NK-92 (cell line): ENCODE measurements around the gene CEP85.
"Not testable (repeated sequence)": the region's sequence is repeated elsewhere in the genome, so short reads cannot be mapped to it uniquely, and the experiment has no call there.

Experiments used
- DNase-seq: peaks from one replicate; lab custom pipeline; 2025; ENCODE audit not compliant: unreplicated experiment; lab: John Stamatoyannopoulos, UW

CEP85 gene

DNA sequence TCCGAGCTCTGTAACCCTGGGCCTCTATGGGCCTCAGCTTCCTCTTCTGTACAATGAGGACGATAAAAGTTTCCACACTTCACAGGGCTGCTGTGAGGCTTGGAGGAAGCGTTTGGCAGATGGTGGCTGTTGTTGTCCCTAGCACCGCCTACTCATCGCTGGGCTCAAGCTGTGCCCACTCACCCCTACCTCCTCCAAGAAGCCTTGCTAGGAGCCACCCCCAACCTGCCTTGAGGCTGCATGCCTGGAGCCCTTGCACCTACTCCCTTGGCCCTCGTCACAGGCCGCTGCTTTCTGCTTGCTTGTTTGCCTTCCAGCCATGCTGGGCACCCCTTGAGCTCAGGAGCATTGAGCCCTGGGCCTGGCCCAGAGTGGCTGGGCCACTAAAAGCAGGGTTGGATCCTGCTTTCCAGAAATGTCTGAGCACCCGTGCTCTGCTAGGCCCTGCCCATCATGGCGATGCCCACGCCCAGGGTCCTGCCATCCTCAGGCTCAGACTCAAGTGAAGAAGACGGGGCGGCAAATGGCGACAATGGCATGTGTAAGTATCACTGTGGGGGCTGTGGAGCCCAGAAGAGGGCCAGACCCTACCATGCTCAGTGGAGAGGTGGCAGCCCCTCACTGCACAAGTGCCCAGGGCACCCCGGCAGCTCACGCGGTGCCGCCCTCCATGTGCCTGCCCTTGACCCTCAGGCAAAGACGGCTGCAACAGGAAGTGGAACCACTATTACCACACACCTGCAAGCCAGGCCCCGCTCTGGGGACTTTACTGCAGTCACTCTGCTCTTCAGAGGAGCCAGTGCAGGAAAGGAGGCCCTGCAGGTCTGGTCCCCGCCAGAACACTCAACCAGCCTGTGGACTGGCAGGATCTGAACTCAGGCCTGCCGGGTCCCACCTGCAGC is 55.4 kb downstream of the CEP85 start:
- DNase-seq, result no peak

DNA sequence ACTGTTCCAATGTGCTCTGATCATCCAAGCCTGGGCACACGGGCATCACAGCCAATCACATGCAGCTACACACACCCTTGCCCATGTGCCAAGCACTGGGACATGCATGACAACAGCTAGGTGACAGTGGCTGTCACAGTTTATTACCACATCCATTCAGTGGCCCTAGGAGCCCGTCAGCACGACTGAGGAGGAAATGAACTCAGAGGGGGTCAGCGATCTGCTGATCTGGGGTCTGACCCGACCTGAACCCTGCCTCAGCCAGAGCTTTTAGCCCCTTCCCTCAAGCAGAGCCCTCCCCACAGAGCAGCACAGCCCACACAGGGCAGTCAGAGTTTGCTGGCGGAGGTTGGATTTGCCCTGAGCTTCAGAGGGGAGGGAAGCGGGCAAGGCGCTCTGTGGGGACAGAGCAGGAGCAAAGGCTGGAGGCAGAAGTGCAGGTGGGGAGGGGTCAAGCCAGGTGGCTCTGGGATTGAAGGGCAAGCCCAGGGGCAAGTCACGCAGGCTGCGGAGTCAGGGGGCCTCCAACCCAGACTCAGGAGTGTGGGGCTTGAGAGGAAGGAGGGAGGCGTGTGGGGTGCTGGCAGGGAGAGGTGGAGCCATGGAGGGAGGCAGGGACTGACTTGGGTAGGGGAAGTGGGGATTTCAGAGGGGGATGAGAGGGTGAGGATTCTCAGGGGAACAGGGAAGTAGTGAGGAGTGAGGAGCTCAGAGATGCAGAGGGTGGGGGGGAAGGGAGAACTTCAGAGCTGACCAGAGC is 56.3 kb downstream of the CEP85 start:
- no peak for DNase-seq

DNA sequence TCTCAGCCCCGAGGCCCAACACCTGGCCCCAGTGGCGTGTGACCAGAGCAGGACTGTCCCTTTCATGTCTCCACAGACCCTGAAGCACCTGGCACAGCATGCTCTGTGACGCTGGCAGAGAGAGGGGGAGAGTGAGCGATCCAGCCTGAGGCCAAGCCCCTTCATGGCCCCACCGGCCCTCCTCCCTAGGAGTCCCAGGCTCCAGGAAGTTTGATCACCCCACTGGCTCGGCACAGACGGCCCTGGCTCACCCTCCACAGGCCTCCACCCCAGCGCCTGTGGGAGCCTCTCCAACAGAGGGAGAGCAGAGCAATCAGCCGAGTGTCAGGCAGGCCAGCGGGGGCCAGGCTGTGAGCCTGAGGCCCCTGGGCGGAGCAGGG is 56.9 kb downstream of the CEP85 start:
- no peak for DNase-seq

DNA sequence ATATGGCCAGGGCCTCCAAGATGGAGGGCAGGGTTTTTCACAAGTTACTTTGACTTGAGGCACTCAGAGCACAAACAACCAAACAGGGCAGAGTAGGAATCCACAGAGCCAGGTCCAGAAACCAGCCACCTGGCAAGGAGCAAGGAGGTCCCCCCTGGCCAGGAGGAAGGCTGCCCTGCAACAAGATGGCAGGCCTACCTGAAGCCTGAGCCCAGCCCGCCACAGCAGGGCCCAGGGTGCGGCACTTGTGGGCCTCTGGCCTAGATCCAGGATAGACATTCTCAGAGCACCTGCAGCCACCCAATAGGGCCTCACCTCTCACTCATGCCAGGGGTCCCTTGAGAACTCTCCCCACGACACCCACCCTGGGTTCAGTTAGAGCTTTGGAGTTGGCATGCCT is 57.4 kb downstream of the CEP85 start:
- no peak for DNase-seq

DNA sequence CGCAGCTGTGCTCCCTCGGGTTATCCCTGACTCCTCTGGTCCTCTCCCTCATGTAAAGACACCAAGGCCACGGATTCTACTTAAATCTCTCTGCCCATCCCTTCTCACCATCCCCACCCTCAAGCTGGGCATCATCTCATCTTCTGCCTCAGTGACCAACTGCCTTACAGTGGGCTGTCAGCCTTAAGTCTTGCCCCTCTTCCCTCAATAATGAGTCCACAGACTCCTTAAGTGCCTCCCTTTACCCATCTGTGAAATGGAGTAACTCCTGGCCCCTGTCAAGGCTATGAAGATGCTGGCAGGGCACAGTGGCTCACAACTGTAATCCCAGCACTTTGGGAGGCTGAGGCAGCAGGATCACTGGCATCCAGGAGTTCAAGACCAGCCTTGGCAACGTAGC is 57.9 kb downstream of the CEP85 start:
- no peak for DNase-seq

DNA sequence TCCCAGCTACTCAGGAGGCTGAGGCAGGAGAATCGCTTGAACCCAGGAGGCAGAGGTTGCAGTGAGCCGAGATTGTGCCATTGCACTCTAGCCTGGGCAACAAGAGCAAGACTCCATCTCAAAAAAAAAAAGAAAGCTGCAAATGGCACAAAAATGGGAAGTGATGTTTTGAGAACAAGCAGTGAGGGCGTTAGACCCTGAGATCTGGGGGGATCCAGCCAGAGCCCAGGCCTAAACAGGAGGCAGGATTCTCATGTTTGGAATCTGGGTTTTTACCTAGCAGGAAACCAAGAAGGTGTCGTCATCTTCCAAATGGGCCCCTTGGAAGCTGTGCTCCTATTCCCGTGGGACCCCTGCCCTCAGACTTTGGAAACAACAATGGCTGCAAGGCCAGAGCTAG is 58.7 kb downstream of the CEP85 start:
- not testable (repeated sequence) for DNase-seq

DNA sequence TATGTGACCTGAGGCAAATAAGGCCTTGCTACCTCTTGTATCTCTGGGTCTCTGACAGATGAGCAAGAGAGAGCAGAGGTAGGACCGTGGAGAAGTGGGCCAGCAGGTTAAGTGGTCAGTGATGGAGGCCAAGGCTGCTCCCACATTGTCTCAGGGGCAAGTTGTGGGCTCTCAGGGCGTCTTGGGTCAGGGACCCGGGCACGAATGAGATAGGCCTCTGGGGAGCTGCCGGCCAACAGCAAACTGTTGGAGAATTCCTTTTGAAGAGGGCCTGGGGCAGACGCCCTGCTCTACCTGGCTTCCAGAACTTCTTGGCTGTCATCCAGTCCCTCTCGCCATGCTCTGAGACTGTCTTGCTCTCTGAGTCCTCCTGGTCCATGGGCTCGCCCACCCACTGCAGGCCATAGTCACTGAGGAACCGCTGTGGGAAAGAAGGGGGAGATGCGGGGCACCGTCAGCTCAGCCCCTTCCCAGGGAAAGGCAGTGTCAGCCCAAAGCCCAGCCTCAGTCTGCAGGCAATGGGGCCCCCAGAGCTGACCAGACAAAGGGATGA is 60.0 kb downstream of the CEP85 start:
- DNase-seq, result no peak

DNA sequence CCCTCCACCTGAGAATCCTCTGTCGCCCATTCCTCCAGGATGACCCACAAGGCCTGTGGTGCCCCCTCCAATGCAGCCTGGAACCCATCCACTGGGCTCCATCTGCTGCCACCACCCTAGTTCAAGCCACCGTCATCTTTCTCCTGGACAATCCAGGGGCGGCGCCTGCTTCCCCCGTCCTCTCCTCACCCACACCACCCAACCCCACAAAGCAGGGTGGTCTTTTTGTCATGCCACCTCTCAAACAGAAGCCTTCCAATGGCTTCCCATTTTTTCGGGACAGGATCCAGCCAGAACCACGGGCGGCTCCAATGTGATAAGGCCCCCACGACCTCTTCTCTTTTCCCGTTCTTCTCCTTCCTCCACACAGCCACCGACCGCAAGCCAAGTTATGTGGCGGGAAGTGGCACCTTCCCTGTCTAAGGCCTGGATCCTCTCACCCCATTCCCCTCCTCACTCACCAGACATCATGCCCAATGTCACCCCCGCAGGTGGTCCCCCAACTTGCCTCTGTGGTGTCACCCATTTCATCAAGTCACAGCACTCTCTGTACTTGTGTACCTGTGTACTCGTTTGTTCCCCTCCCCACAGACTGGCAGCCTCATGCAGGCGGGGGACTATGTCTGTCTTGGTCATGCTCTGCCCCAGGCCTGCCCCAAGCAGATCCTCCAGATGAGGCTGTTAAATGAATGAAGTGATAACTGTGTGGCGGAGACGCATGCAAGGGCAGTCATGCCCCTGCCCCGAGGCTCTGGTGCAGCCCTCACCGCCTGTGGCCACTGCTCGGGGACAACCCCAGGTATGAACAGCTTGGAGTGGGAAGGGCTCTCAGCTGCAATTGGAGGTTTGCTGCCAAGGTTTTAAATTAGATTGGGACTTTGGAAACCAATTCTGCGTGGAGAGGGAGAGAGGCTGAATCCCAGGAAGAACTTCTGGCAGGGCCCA is 61.5 kb downstream of the CEP85 start:
- no peak for DNase-seq

DNA sequence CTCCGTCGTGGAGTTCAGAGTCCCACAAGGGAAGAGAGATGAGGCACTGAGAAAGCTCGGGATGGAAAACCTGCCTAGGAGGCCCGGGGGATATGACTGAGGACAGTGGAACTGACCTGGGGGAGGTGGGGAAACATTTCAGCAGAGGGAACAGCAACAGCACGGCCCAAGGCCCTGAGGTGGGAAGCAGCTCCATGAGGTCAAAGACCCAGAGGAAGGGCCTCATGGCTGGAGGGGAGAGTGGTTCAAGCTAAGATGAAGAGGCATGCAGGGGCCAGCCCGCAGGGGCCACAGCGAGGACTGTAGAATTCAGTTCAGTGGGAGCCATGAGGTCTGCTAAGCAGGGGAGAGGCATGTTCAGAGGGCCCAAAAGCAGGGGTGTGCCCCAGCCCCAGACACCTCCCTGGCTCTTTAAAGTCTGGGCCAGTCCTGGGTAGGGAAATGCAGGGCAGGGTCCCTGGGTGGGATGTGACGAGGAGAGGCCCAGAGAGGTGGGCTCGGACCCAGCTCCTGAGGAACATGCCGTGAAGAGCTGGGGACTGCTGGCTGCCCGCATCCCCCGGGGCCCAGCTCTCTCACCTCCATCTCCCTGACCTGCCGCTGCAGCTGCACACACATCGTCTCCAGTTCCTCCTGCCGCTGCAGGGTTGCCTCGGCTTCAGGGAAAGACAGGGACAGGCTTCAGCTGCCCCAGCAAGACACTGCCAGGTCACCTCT is 62.5 kb downstream of the CEP85 start:
- DNase-seq, result no peak

DNA sequence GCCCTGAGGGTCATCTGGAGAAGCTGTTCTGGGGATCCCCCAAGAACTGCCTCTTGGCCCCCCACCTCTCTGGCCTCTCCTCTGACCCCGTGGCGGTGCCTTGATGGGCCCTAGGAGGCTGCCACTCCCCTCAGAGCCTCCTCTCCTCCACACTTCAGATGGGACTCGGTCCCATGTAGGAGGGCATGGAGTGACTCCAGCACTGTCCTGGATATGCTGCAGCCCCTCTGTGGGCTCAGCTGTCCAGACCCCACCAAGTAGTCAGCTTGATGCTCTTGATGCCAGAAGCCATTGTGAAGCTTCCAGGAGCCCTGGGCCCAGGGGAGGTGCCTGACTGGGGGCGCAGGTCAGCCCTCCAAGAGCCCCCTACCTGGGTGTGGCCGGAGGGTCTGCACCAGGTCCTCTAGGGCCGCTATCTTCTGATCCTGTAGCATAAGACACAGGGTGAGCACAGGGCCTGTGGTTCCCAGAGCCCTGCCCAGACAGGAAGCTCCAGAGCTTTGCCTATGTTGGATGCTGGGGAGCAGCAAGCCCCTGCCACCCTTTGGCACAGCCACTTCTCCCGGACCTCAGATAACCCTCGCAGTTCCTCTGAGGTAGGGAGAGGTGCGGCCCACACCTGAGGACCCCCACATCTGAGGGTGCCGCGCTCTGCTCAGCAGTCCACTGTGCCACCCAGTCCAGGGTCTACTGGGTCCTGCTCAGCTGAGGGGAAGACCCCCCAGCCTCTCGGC is 63.2 kb downstream of the CEP85 start:
- DNase-seq, result no peak

DNA sequence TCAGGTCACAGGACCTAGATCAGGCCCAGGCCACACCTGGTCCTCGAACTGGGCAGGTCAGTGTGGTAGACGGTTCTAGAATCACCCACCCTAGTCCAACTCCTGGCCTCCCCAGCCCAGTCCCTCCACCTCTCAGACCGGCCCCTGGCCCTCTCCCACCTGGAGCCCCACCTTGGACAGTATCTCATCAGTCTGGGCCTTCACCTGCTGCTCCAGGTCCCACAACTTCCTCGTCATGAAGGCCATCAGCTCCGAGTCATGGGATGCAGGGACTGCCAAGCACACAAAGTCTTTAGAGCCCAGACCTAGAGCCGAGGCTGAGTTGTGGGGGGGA is 63.8 kb downstream of the CEP85 start:
- DNase-seq, result no peak

DNA sequence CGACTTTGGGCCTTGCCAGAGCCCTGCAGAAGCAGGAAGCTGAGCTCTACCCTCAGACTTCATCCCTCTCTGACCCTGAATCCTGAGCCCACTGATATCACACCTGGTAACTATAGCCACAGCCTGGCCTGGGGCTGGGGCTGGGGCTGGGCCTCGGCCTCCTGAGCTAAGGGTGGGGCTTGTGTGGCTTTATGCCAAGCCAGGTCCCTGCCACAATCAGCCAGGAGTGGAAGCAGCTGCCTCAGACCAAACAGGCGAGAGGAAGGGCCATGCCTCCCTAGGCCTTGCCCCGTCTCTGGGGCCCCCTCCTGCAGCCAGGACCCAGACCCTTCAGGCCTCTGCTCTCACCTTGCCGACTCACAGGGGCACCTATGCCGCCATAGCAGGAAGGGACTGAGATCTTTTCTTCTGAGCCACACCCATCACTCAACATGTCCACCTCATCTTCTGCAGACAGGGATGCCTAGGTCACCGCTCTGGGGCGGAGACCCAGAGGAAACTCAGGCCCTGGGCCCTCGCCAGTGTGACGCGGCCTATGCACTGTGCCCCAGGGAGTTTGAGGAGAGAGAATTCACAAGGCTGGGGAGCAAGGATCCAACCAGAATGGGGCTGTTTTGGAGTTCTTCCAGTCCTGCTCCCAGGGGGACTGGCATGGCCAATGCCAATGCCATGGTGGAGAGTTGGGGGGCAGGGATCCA is 66.7 kb downstream of the CEP85 start:
- DNase-seq, result no peak

DNA sequence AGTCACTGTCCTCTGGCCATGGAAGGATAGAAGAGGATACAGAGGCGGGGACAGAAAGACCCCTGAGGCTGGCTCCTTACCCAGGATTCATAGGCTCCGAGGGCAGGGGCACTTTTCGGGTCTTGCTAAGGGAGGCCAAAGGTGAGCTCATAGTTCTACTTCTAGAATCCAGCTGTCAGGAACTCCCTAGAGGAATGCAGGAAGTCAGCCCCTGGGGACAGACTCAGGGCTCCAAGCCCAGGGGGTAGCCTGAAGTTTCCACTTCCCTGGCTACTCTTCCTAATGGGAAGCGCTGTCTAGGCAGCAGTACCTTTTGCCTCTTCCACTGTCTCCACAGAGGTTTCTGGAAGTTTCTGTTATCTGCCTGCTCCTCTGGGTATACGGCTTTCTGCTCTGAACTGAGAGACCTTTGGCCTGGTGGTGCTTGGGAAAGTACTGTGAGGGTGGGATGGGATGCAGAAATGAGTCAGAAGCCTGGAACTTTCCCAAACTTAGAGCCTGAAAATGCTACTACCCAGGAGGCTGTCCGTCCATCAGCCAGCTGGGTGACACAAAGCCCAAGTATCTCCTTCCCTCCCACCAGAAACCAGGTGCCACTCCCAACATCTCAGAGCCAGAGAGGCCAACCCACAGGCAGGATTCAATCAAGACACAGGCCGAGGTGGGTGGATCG is 68.9 kb downstream of the CEP85 start:
- no peak for DNase-seq

DNA sequence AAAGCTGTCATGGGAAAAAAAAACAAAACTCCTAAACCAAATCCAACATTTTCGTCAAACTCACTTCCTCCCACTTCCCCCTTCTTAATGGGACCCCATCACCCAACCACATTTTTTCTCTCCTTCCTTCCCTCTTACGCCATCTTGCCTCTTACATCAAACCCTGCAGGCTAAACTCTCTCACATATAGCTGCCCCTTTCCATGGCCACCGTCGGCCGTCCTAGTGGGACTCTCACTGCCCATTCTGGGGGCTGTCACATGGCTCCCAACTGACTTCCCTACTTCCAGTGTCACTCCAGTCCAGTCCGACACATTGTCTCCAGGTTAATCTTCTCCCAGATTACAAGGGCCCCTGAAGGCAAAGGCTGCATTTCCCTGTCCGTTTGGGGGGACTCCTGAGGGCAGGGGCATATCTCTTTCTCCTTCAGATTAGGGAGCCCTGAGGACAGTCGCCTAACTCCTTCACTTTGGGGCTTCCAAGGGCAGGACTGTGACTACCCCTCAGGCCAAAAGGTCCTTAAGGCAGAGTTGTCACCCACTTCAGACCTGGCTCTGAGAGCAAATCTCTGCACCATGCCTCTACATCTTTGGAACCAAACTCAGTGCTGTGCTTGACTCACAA is 71.8 kb downstream of the CEP85 start:
- no peak for DNase-seq

DNA sequence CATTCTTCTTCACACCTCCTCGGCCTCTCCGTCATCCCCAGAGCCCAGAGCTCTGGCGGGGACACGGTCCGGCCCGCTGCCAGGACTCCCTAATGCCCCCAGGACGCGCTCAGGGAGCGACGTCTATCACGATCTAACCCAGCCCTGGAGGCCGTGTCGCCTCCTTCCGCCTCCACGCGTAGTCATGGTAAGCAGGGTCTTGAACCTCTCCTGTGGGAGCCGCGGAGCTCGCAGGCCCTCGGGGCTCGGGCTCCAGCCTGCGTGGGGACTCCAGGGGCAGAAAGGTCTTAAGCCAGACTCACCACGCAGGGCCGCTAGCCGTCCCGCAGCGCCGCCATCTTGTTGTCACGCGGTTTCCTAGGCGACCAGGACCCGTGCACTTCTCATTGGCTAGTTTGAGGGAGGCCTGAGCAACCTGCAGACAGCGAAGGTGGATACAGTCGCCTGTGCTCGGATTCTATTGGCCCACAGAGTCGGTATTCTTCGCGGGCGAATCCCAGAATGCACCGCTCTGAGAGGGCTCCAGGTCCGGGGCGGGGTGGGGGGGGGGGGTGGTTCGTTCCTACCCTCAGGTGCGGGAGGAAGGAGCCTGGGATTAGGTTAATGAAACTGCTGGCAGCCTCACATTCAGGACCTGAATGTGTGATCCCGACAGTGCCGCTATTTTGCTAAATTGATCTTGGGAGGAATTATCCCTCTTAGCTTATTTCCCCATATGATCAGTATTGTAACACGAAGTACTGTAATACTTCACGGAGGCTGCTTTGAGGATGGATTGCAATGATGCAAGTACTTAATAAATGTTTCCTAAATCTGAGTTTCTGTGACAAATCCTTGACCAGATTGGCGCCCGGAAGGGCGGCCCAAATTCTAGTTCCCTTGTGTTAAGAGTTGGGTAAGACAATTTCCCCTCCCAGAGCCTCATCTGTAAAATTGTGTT is 72.6 kb downstream of the CEP85 start, which contains the start of gene UBXN11:
Gene UBXN11, minus strand, starts transcription at position 347 of the 940 bp plus-strand sequence. CDS start 3,753 bp downstream, outside the sequence.
- DNase-seq, result peak; percentile 71

DNA sequence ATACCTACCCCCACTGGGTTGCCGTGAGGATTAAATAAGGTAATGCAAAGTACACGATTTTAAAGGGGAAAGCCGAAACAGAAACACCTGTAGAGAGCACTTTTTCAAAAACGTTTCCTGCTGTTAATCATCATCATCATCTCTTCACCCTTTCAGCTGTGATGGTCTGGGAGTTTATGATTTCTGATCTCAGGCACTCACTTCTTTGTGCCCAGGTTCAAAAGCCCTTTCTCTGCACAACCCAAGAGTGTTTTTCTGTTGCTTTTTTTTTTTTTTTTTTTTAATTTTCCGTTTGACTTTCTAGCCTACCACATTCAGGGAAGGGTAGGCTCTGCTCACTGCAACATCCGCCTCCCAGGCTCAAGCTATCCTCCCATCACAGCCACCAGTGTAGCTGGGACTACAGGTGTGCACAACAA is 73.4 kb downstream of the CEP85 start:
- no peak for DNase-seq
